Mucosa of descending colon (tissue), 3 donors: ENCODE measurements around the gene IGFBP4. TPM values are rescaled to one million over a fixed set of nuclear protein-coding genes. Genes with fewer than 3 reads are reported as not detected.

Source experiments
- ATAC-seq: fragments of 200-7000 bp; cut with Tn5 transposase; one replicate; pipeline ENCODE4 v1.9.1; 2020; ENCODE audit warnings: mild to moderate bottlenecking, moderate library complexity
- DNase-seq, 3 donors: peaks; one replicate each; pipeline ENCODE4 v3.0.0-alpha.2; 2020
- H3K36me3 ChIP-seq: fragments of 200-600 bp; one replicate; pipeline ENCODE4 v1.8.0; 2021; ENCODE audit warnings: low read depth, mild to moderate bottlenecking
- H3K4me1 ChIP-seq: fragments of 200-600 bp; one replicate; pipeline ENCODE4 v1.8.0; 2021; ENCODE audit warnings: low read depth, mild to moderate bottlenecking
- H3K4me3 ChIP-seq: fragments of 200-600 bp; one replicate; pipeline ENCODE4 v1.8.0; 2021; ENCODE audit warnings: mild to moderate bottlenecking
- H3K9me3 ChIP-seq: fragments of 200-600 bp; one replicate; pipeline ENCODE4 v1.8.0; 2021; ENCODE audit warnings: mild to moderate bottlenecking
- CTCF ChIP-seq: fragments of 200-600 bp; IDR thresholded peaks from one replicate; pipeline ENCODE4 v1.8.0; 2022; ENCODE audit warnings: antibody characterized with exemption, mild to moderate bottlenecking
- intact Hi-C, 2 donors: fragments of 100-400 bp; cut with DNase I in 1 of 2; cut with micrococcal nuclease in 1 of 2; formaldehyde crosslinking; loops; one replicate each; pipeline versions ENCODE4 v1.11.0 to v1.11.1; 2022; cut with DNase I, micrococcal nuclease
- total RNA-seq, 3 donors: library from RNA; stranded (reverse); fragmentation: NEBNext Ultra II Directional in 2 of 3; extraction: Animal tissue kit (Norgen Biotek cat#: 25700) in 2 of 3; gene quantifications; one replicate each; pipeline versions ENCODE4 v1.2.1 to v1.2.4, GENCODE V29; 2021 to 2023
- donor health status: DM: no; HTN: no; CAD: no; lungs with moderate emphysema.
- donor health status: DM: no; HTN: no; CAD: no.
- donor health status: DM: no; HTN: yes; CAD: no.

Gene IGFBP4
- total RNA-seq, 3 donors from 2014 or later, result 215 to 459 (median 244) TPM

GRCh38 chr17:40417258-40417608 is 26.0 kb upstream of the IGFBP4 start:
- Histone ChIP-seq H3K4me3 (peak overlapping the region; percentile 25), H3K36me3 (no peaks in the 10 kb centered on the region), H3K4me1 (peaks cover 4% of the 10 kb centered on the region), H3K9me3 (no peaks in the 10 kb centered on the region)
- no peak for TF ChIP-seq CTCF
- intact Hi-C loops, result loop anchor here (10.0 kb wide), 2 partner anchors 62 to 112 kb away; partner anchors contain the start of gene RARA (in 1 of the 2)
- ATAC-seq (peak; percentile 32), DNase-seq (peak in 1 of 3 donors; percentile 31)

- DNase-seq (peak; percentile 90 to 99 (median 96)), ATAC-seq (peak; percentile 99)
- Histone ChIP-seq H3K4me1 (peaks cover 4% of the 10 kb centered on the region), H3K4me3 (peak within 1 kb of the TSS; percentile 25), H3K36me3 (no peaks in the 10 kb centered on the region), H3K9me3 (no peaks in the 10 kb centered on the region)
- no peak for TF ChIP-seq CTCF
- intact Hi-C loops, result loop anchor here (10.0 kb wide), 2 partner anchors 63 to 113 kb away; partner anchors contain the start of gene RARA (in 1 of the 2)
These were observed 25.4 kb upstream of the IGFBP4 start, which contains the start of gene TOP2A for GRCh38 chr17:40417609-40418427. Gene TOP2A, minus strand, starts transcription at chr17:40417896. Its CDS starts 105 bp downstream, at chr17:40417791.

- H3K36me3 ChIP-seq, result no peaks in the 10 kb centered on the region
- ATAC-seq, result no peak
- peak in 1 of 3 donors; percentile 49 for DNase-seq
- intact Hi-C loops, result loop anchor here (10.0 kb wide), 2 partner anchors 64 to 114 kb away; partner anchors contain the start of gene RARA (in 1 of the 2)
- TF ChIP-seq CTCF, result no peak
- H3K9me3 ChIP-seq, result no peaks in the 10 kb centered on the region
- H3K4me3 ChIP-seq, result peak overlapping the region; percentile 25
- H3K4me1 ChIP-seq, result peaks cover 4% of the 10 kb centered on the region
These were observed 24.9 kb upstream of the IGFBP4 start for GRCh38 chr17:40418428-40418706.

- DNase-seq (no peak), ATAC-seq (no peak)
- intact Hi-C loops, result loop anchor here (10.0 kb wide), 2 partner anchors 65 to 115 kb away; partner anchors contain the start of gene RARA (in 1 of the 2)
- no peak for TF ChIP-seq CTCF
- Histone ChIP-seq H3K4me1 (peaks cover 4% of the 10 kb centered on the region), H3K9me3 (no peaks in the 10 kb centered on the region), H3K4me3 (no peak overlapping the region), H3K36me3 (no peaks in the 10 kb centered on the region)
These were observed 23.5 kb upstream of the IGFBP4 start for GRCh38 chr17:40419559-40420331.

DNA sequence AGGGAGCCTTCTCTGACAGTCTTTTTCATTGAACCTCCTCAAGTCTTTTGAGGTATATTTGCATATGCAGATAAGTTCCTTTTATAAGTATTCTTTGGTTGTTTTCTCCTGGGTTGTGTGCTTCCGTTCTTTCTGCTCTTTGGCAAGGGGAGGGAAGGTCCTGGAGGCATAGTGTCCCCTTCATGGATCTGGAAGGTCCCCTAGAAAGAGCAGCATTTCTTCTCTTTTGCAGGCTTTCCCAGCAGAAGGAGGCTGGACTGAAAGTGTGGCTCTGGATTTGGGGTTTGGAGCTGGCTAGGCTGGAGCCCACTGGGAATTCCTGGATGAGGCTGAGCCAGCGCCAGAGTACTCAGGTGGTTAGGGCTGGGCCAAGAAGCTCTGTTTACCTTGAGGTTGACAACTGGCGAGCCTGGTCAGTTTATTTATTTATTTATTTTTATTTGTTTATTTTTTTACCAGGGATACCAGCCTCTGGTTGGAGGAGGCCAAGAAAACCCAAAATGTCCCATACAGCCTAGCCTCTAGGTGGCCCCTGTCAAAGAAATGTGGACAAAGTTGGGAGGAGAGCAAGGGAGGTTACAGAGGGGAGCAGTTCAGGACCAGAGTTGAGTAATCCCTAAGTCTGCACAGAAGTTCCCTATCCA is 20.1 kb upstream of the IGFBP4 start:
- DNase-seq, result no peak
- ATAC-seq, result peak; percentile 28
- intact Hi-C loops, result no loop called here

More for the DNA sequence above, 20.1 kb upstream of the IGFBP4 start:
- Histone ChIP-seq H3K4me3 (no peak overlapping the region), H3K9me3 (no peaks in the 10 kb centered on the region), H3K4me1 (no peaks in the 10 kb centered on the region), H3K36me3 (no peaks in the 10 kb centered on the region)
- no peak for TF ChIP-seq CTCF
